Body of pancreas (tissue), 4 donors: Measurements from ENCODE around the gene ARHGAP44. TPM values are rescaled to one million over a fixed set of nuclear protein-coding genes. Genes with fewer than 3 reads are reported as not detected.

Experiments used
- ATAC-seq: fragments of 150-250 bp; one replicate; pipeline ENCODE4 v1.9.1; 2016
- DNase-seq, 4 donors: peaks; one replicate each; pipeline ENCODE4 v3.0.0-alpha.2; 2019
- H3K27ac ChIP-seq, 4 donors: fragments of 200-600 bp; sonication (generic); 1 replicate in 3 of 4; 2 replicates in 1 of 4; pipeline versions ENCODE4 v1.5.1 to v1.6.1; 2016 to 2019; ENCODE audit warnings: mild to moderate bottlenecking in 1 of 4, mixed read lengths in 1 of 4, moderate library complexity in 1 of 4
- H3K27me3 ChIP-seq, 2 donors: fragments of 200-600 bp; sonication (generic); one replicate each; pipeline ENCODE4 v1.6.0; 2016; ENCODE audit warnings: mild to moderate bottlenecking in 1 of 2
- H3K36me3 ChIP-seq, 2 donors: fragments of 200-600 bp; sonication (generic); replicated peaks in 1 of 2; 2 replicates each; pipeline ENCODE4 v1.5.1; 2016; ENCODE audit warnings: low read depth in 2 of 2; ENCODE audit not compliant: insufficient read depth in 1 of 2
- H3K4me1 ChIP-seq: fragments of 200-600 bp; sonication (generic); one replicate; pipeline ENCODE4 v1.6.0; 2016
- H3K4me3 ChIP-seq, 2 donors: fragments of 200-600 bp; sonication (generic); 1 replicate in 1 of 2; 2 replicates in 1 of 2; pipeline ENCODE4 v1.5.1; 2016 to 2019
- H3K9me3 ChIP-seq, 3 donors: fragments of 200-600 bp; sonication (generic); 1 replicate in 2 of 3; 2 replicates in 1 of 3; pipeline ENCODE4 v1.5.1; 2016
- POLR2A ChIP-seq, 3 donors: fragments of 450-650 bp; IDR thresholded peaks; one replicate each; pipeline ENCODE4 v1.6.1; 2016; ENCODE audit warnings: antibody characterized with exemption in 3 of 3, mild to moderate bottlenecking in 2 of 3
- WGBS, 2 donors: methylation state at CpG; one replicate each; pipeline ENCODE4 v1.1.5; 2017; 5-methylcytosine and 5-hydroxymethylcytosine counted together
- intact Hi-C: fragments of 100-400 bp; cut with DNase I; formaldehyde crosslinking; loops from one replicate; pipeline ENCODE4 v1.15.1; 2023
- total RNA-seq, 2 donors: library from RNA; depleted of rRNA; stranded (reverse); fragments of >200 nt; gene quantifications; one replicate each; pipeline ENCODE4 v1.1.0, GENCODE V29; 2016
- TF ChIP-seq, protein P1 (sequence below), 7 experiments: fragments of 450-650 bp in 4 of 7; fragments of 200-600 bp in 3 of 7; sonication (generic) in 3 of 7; IDR thresholded peaks; one replicate each; pipeline ENCODE4 v1.5.1; 2016 to 2019; ENCODE audit warnings: antibody characterized with exemption in 7 of 7

ARHGAP44 gene
- 1 to 10 TPM; 5.7 to 6.3 TPM for total RNA-seq

DNA sequence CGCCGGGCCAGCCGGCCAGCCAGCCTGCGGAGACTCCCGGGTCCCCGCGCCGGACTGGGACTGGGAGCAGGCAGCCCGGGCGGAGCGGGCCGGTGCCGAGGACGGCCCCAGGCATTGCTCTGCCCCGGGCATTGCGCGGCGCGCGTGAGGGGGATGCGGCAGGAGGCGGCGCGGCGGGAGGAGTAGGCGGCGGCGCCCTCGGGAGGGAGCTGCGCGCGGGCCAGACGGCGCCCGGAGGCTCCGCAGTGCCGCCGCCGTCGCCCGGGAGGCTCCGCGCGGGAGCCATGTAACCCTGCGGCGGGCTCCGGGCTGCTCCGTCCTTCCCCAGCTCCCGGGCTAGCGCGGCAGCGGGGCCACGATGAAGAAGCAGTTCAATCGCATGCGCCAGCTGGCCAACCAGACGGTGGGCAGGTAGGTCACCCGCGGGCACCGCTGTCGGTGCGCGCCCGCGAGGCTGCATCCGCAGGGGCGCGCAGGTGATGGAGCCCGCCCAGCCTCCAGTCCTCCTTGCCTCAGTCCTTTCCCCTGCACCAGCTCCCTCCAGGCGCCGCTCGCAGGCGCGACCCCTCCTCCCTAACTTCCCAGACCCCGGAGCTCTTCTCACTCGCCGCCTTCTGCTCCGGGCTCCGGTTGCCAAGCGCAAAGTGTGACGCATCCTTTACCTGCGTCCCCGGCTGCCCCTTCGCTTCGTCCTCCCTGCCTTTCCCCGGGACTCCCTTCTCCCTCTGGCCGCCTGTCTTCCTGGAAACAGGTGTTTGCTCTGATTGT, at the start of gene ARHGAP44:
Gene ARHGAP44 (plus strand): TSS at position 18 of the 768 bp plus-strand sequence. CDS start 341 bp downstream, at position 359.
- Histone ChIP-seq H3K27me3 (no peaks in the 10 kb centered on the region), H3K4me3 (peak within 1 kb of the TSS; percentile 23 to 77), H3K4me1 (peaks cover 8% of the 10 kb centered on the region), H3K9me3 (no peaks in the 10 kb centered on the region), H3K27ac (peak within 1 kb of the TSS; percentile 8 to 78 (median 62)), H3K36me3 (no peaks in the 10 kb centered on the region)
- ATAC-seq (peak; percentile 92), DNase-seq (peak; percentile 61 to 73 (median 69))
- TF ChIP-seq, protein P1, sequence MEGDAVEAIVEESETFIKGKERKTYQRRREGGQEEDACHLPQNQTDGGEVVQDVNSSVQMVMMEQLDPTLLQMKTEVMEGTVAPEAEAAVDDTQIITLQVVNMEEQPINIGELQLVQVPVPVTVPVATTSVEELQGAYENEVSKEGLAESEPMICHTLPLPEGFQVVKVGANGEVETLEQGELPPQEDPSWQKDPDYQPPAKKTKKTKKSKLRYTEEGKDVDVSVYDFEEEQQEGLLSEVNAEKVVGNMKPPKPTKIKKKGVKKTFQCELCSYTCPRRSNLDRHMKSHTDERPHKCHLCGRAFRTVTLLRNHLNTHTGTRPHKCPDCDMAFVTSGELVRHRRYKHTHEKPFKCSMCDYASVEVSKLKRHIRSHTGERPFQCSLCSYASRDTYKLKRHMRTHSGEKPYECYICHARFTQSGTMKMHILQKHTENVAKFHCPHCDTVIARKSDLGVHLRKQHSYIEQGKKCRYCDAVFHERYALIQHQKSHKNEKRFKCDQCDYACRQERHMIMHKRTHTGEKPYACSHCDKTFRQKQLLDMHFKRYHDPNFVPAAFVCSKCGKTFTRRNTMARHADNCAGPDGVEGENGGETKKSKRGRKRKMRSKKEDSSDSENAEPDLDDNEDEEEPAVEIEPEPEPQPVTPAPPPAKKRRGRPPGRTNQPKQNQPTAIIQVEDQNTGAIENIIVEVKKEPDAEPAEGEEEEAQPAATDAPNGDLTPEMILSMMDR (IDR thresholded peaks at IDR 0.05) = no peak
- TF ChIP-seq POLR2A (IDR thresholded peaks at IDR 0.05) = peak; percentile 34 to 57 (median 39)
- intact Hi-C loops = no loop called here
- 0 to 1% methylated on average over 25 to 77 of the region's 86 CpGs for WGBS, 2 donors

DNA sequence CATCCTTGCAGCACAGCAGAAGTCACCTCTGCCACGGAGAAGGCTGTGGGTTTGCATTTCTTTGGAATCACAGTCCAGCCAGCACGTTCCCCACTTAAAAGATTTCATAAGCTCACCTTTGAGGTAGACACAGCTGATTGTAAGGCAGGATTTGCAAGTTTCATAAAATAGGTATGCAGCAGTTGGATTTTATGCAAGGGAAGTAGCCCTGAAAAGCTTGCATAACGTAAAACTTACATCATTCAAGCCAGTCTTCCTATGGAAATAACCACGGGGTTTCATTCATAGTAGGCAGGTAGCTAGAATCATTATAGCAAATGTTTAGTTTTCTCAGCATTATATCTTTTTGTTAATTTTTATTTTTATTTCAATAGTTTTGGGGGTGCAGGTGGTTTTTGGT, 49.8 kb upstream of the ARHGAP44 start:
- no peak for DNase-seq
- no peaks in the 10 kb centered on the region for H3K27me3 ChIP-seq
- no peaks in the 10 kb centered on the region for H3K9me3 ChIP-seq
- H3K27ac ChIP-seq = no peak overlapping the region
- peaks cover 27% of the 10 kb centered on the region for H3K4me1 ChIP-seq
- TF ChIP-seq POLR2A (IDR thresholded peaks at IDR 0.05) = no peak
- TF ChIP-seq, protein P1 (IDR thresholded peaks at IDR 0.05) = no peak
- ATAC-seq = no peak
- 60 to 70% methylated on average over 4 of the region's 4 CpGs for WGBS, 2 donors
- H3K36me3 ChIP-seq = no peaks in the 10 kb centered on the region
- no peak overlapping the region for H3K4me3 ChIP-seq
- intact Hi-C loops = no loop called here

DNA sequence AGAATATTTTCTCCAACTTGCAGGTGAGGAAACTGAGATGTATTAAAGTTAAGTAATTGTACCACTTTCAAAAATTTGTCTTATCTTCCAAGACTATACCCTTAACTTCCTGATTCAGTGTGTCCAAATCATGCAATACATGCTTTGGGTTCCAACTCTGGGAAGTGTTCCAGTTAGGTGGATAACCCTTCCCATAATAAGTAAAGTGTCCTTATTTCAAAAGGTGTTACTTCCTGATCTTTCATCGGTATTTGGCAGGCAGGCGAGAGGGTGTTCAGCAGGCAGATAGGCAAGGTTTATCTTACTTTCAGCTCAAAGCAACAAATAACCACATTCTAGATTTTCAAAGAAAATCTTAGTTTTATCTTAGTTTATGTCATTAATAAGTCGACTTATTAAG, 46.3 kb upstream of the ARHGAP44 start:
- DNase-seq (peak in 1 of 4 donors; percentile 13), ATAC-seq (no peak)
- Histone ChIP-seq H3K4me3 (no peak overlapping the region), H3K27ac (peak overlapping the region in 1 of 4 donors; percentile 63), H3K27me3 (no peaks in the 10 kb centered on the region), H3K9me3 (no peaks in the 10 kb centered on the region), H3K4me1 (peaks cover 21% of the 10 kb centered on the region), H3K36me3 (no peaks in the 10 kb centered on the region)
- WGBS, 2 donors = 25 to 34% methylated on average over 3 of the region's 3 CpGs
- TF ChIP-seq, protein P1 (IDR thresholded peaks at IDR 0.05) = no peak
- TF ChIP-seq POLR2A (IDR thresholded peaks at IDR 0.05) = no peak
- intact Hi-C loops = loop anchor here (10.0 kb wide), 1 partner anchor 198 kb away; no protein-coding TSS in a partner anchor

GRCh38 chr17:12744298-12744697, 45.0 kb upstream of the ARHGAP44 start:
- no peak for TF ChIP-seq POLR2A (IDR thresholded peaks at IDR 0.05)
- TF ChIP-seq, protein P1 (IDR thresholded peaks at IDR 0.05) = no peak
- peaks cover 25% of the 10 kb centered on the region for H3K4me1 ChIP-seq
- peak overlapping the region in 1 of 4 donors; percentile 30 for H3K27ac ChIP-seq
- H3K36me3 ChIP-seq = no peaks in the 10 kb centered on the region
- H3K9me3 ChIP-seq = no peaks in the 10 kb centered on the region
- no peaks in the 10 kb centered on the region for H3K27me3 ChIP-seq
- ATAC-seq (peak; percentile 41), DNase-seq (no peak)
- intact Hi-C loops = loop anchor here (10.0 kb wide), 1 partner anchor 199 kb away; no protein-coding TSS in a partner anchor
- WGBS, 2 donors = 75 to 87% methylated on average over 5 of the region's 5 CpGs
- H3K4me3 ChIP-seq = no peak overlapping the region
